Measurements from ENCODE around the gene SPRY2.
A peak's percentile ranks its signal among the peaks of the same experiment; 100 is the strongest.
"Not testable (repeated sequence)": the region's sequence is repeated elsewhere in the genome, so short reads cannot be mapped to it uniquely, and the experiment has no call there.

Gene SPRY2

GRCh38 chr13:80341101-80341755, at the start of gene SPRY2:
Gene SPRY2 (minus strand): TSS chr13:80341126. CDS start chr13:80337705, 3,421 bp downstream.
- peak; percentile 96 for DNase-seq

GRCh38 chr13:80390338-80390737, 49.4 kb upstream of the SPRY2 start:
- DNase-seq, result no peak

- no peak for DNase-seq
Measured at GRCh38 chr13:80389073-80390038, 48.4 kb upstream of the SPRY2 start.

- no peak for DNase-seq
Measured at GRCh38 chr13:80388506-80388905, 47.6 kb upstream of the SPRY2 start.

GRCh38 chr13:80386592-80386991, 45.7 kb upstream of the SPRY2 start:
- DNase-seq, result no peak

GRCh38 chr13:80386002-80386401, 45.1 kb upstream of the SPRY2 start:
- DNase-seq, result no peak

GRCh38 chr13:80382576-80382975, 41.6 kb upstream of the SPRY2 start:
- DNase-seq, result no peak

GRCh38 chr13:80379245-80379644, 38.3 kb upstream of the SPRY2 start:
- DNase-seq, result no peak

- no peak for DNase-seq
Measured at GRCh38 chr13:80376554-80376953, 35.6 kb upstream of the SPRY2 start.

GRCh38 chr13:80374901-80375300, 34.0 kb upstream of the SPRY2 start:
- DNase-seq, result no peak

- no peak for DNase-seq
Measured at GRCh38 chr13:80374444-80374843, 33.5 kb upstream of the SPRY2 start.

GRCh38 chr13:80371840-80372509, 31.0 kb upstream of the SPRY2 start:
- no peak for DNase-seq

GRCh38 chr13:80367473-80367872, 26.5 kb upstream of the SPRY2 start:
- DNase-seq, result no peak

GRCh38 chr13:80363890-80364503, 23.1 kb upstream of the SPRY2 start:
- DNase-seq, result peak; percentile 6

- no peak for DNase-seq
Measured at GRCh38 chr13:80362481-80362880, 21.6 kb upstream of the SPRY2 start.

- DNase-seq, result no peak
Measured at GRCh38 chr13:80361883-80362327, 21.0 kb upstream of the SPRY2 start.

- DNase-seq, result no peak
Measured at GRCh38 chr13:80361298-80361697, 20.4 kb upstream of the SPRY2 start.

GRCh38 chr13:80360453-80360800, 19.5 kb upstream of the SPRY2 start:
- DNase-seq, result no peak

GRCh38 chr13:80359778-80360452, 19.0 kb upstream of the SPRY2 start:
- DNase-seq, result no peak

- DNase-seq, result no peak
Measured at GRCh38 chr13:80359414-80359777, 18.5 kb upstream of the SPRY2 start.

- not testable (repeated sequence) for DNase-seq
Measured at GRCh38 chr13:80355496-80356094, 14.7 kb upstream of the SPRY2 start.

GRCh38 chr13:80348750-80349149, 7.8 kb upstream of the SPRY2 start:
- DNase-seq, result no peak
